Thyroid gland (tissue), 4 donors: ENCODE results near the gene CLDN19. TPM values are rescaled to one million over a fixed set of nuclear protein-coding genes. Genes with fewer than 3 reads are reported as not detected.
"Not testable (repeated sequence)": the region's sequence is repeated elsewhere in the genome, so short reads cannot be mapped to it uniquely, and the experiment has no call there.

ENCODE experiments used
- DNase-seq, 2 donors: peaks; one replicate each; pipeline ENCODE4 v3.0.0-alpha.2; 2019
- H3K27ac ChIP-seq, 3 donors: fragments of 200-600 bp; sonication (generic); 1 replicate in 2 of 3; 2 replicates in 1 of 3; pipeline ENCODE4 v1.5.1; 2016 to 2019; ENCODE audit warnings: mild to moderate bottlenecking in 1 of 3, moderate library complexity in 1 of 3
- H3K27me3 ChIP-seq: fragments of 200-600 bp; sonication (generic); one replicate; pipeline ENCODE4 v1.5.1; 2019
- H3K36me3 ChIP-seq, 2 donors: fragments of 200-600 bp; sonication (generic); one replicate each; pipeline ENCODE4 v1.5.1; 2016 to 2019
- H3K4me1 ChIP-seq, 2 donors: fragments of 200-600 bp; sonication (generic); one replicate each; pipeline ENCODE4 v1.5.1; 2017 to 2019
- H3K4me3 ChIP-seq, 3 donors: fragments of 200-600 bp; sonication (generic); replicated peaks in 1 of 3; 1 replicate in 2 of 3; 2 replicates in 1 of 3; pipeline ENCODE4 v1.5.1; 2016; ENCODE audit warnings: mild to moderate bottlenecking in 1 of 3
- H3K9me3 ChIP-seq: fragments of 200-600 bp; sonication (generic); one replicate; pipeline ENCODE4 v1.5.1; 2017
- CTCF ChIP-seq, 6 experiments: fragments of 200-600 bp in 3 of 6; fragments of 450-650 bp in 3 of 6; sonication (generic) in 3 of 6; IDR thresholded peaks; one replicate each; pipeline ENCODE4 v1.5.1; 2016 to 2019; ENCODE audit warnings: antibody characterized with exemption in 6 of 6, mild to moderate bottlenecking in 2 of 6, inconsistent platforms in 1 of 6, moderate library complexity in 1 of 6
- POLR2A ChIP-seq, 2 donors: fragments of 450-650 bp; IDR thresholded peaks; one replicate each; pipeline ENCODE4 v1.6.1; 2017; ENCODE audit warnings: antibody characterized with exemption in 2 of 2, mild to moderate bottlenecking in 2 of 2, moderate library complexity in 1 of 2
- WGBS, 2 donors: methylation state at CpG; one replicate each; pipeline ENCODE4 v1.1.5; 2017; 5-methylcytosine and 5-hydroxymethylcytosine counted together
- intact Hi-C: fragments of 100-400 bp; cut with DNase I; formaldehyde crosslinking; loops from one replicate; pipeline ENCODE4 v1.15.1; 2023
- total RNA-seq, 4 donors: library from RNA; depleted of rRNA; stranded (reverse); fragments of >200 nt; gene quantifications; one replicate each; pipeline ENCODE4 v1.2.3, GENCODE V29; 2016

The CLDN19 gene
- total RNA-seq, 4 donors from 2014 or later: not detected

DNA sequence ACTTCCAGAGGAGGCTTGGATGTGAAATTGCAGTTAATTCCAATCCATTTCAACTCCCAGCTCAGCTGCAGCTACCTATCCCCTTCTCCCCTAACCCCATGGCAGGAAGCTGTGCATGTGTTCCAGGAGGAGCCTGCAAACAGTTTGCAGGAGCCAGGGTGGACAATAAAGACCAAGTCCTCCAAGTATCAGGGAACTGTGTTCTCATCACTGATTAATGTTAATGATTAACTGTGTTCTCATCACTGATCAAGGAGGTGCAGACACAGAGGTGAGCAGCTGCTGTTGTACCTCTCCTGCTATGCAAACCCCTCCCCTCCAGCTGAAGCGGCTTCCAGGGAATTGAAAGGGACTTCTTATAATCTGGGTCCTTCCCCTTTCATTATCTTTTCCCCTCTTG lies 19.2 kb downstream of the CLDN19 start:
- TF ChIP-seq POLR2A (IDR thresholded peaks at IDR 0.05) (no peak), CTCF (IDR thresholded peaks at IDR 0.05) (no peak)
- intact Hi-C loops: no loop called here
- Histone ChIP-seq H3K9me3 (no peaks in the 10 kb centered on the region), H3K27me3 (no peaks in the 10 kb centered on the region), H3K27ac (no peak overlapping the region), H3K4me3 (no peak overlapping the region), H3K4me1 (no peaks in the 10 kb centered on the region), H3K36me3 (no peaks in the 10 kb centered on the region)
- no peak for DNase-seq
- WGBS, 2 donors: 93 to 100% methylated on average over 1 of the region's 1 CpG

GRCh38 chr1:42714441-42714840 lies 25.6 kb downstream of the CLDN19 start:
- intact Hi-C loops, DNase-seq, H3K4me3 ChIP-seq, H3K9me3 ChIP-seq, H3K36me3 ChIP-seq, H3K4me1 ChIP-seq, H3K27ac ChIP-seq, H3K27me3 ChIP-seq: not testable (repeated sequence)

DNA sequence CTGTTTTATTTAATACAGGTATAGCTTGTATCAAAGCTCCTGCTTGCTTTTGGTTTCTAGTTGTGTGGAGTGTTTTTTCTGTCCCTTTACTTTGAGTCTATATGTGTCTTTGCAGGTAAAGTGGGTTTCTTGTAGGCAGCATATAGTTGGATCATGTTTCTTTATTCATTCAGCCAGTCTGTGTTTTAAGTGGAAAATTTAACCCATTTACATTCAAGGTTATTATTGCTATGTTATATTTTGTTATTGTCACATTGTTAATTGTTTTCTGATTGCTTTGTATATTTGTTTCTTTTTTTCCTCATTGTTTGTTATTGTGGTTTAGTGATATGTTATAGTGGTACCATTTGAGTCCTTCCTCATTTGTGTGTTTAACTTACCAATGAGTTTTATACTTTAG lies 26.7 kb downstream of the CLDN19 start:
- H3K27ac ChIP-seq: no peak overlapping the region
- no peaks in the 10 kb centered on the region for H3K4me1 ChIP-seq
- intact Hi-C loops: no loop called here
- no peak for DNase-seq
- H3K9me3 ChIP-seq: no peaks in the 10 kb centered on the region
- H3K4me3 ChIP-seq: no peak overlapping the region
- H3K27me3 ChIP-seq: no peaks in the 10 kb centered on the region
- H3K36me3 ChIP-seq: peaks cover 0 to 4% of the 10 kb centered on the region in 2 donors
- no peak for TF ChIP-seq CTCF (IDR thresholded peaks at IDR 0.05)
- no peak for TF ChIP-seq POLR2A (IDR thresholded peaks at IDR 0.05)

DNA sequence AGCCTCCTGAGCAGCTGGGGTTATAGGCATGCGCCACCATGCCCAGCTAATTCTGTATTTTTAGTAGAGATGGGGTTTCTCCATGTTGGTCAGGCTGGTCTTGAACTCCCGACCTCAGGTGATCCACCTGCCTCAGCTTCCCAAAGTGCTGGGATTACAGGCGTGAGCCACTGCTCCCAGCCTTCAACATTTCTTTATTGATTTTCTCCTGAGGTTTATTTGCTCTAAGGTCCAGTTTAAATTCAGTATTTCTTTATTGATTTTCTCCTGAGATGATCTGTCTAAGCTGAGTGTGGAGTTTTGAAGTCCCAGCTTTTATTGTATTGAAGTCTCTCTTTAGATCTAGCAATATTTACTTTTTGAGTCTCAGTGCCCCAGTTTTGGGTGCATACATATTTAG lies 27.2 kb downstream of the CLDN19 start:
- DNase-seq, H3K4me3 ChIP-seq, H3K27ac ChIP-seq, intact Hi-C loops, H3K36me3 ChIP-seq, H3K4me1 ChIP-seq, H3K9me3 ChIP-seq, H3K27me3 ChIP-seq: not testable (repeated sequence)
- 96 to 98% methylated on average over 3 of the region's 3 CpGs for WGBS, 2 donors

DNA sequence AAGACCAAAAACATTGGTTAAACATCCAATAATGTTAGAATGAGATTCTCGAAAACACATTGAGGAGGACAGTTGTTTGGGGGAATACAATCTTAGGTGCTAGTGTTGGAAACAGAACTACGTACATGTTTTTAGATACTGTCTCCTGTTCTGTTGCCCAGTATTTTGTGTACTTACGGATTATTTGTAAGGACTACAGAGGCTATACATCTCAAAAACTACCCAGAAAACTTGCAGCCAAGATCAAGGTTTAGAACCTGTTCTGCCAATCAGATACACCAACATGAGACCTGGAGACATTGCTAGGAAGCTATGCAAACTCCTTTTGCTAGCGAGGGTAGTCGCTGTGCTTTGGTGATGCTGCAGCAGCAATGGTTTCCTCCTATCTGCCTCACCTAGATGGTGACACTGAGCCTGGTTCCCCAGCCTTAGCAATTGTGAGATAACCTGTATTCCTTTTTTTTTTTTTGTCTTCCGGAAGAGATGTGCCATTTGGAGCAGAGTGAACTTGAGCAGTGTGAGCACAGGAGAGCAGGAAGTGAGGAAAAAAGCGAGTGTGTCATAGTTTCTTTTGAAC lies 36.1 kb downstream of the CLDN19 start:
- no peak for TF ChIP-seq CTCF (IDR thresholded peaks at IDR 0.05)
- 94 to 95% methylated on average over 7 of the region's 7 CpGs for WGBS, 2 donors
- H3K4me3 ChIP-seq: no peak overlapping the region
- no peak for DNase-seq
- no peaks in the 10 kb centered on the region for H3K9me3 ChIP-seq
- H3K27ac ChIP-seq: no peak overlapping the region
- peaks cover 46 to 53% of the 10 kb centered on the region in 2 donors for H3K36me3 ChIP-seq
- H3K27me3 ChIP-seq: no peaks in the 10 kb centered on the region
- intact Hi-C loops: no loop called here
- H3K4me1 ChIP-seq: no peaks in the 10 kb centered on the region

DNA sequence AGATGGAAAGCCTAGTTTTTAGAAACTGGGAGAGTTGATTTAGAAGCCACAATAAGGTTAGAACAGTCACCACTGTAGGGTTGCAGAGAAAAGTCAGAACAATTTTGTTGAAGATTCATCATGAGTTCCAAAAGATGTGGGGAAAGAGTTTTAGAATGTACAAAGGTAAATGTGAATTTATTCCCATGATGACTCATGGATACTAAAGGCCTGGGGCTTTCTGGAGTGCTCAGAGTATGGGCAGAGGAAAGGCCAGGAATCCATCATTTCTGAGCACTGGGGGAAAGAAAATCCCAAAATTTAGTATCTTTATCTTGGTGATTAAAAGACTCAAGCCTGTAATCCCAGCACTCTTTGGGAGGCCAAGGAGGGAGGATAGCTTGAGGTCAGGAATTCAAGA lies 40.0 kb downstream of the CLDN19 start:
- DNase-seq: no peak
- intact Hi-C loops: no loop called here
- Histone ChIP-seq H3K27ac (no peak overlapping the region), H3K27me3 (no peaks in the 10 kb centered on the region), H3K4me3 (no peak overlapping the region), H3K9me3 (no peaks in the 10 kb centered on the region), H3K36me3 (peaks cover 56 to 71% of the 10 kb centered on the region in 2 donors), H3K4me1 (no peaks in the 10 kb centered on the region)
- TF ChIP-seq POLR2A (IDR thresholded peaks at IDR 0.05) (no peak), CTCF (IDR thresholded peaks at IDR 0.05) (no peak)
